Head of caudate nucleus (tissue), 42 donors: ENCODE measurements around the gene PHPT1.
"Not testable (repeated sequence)": the region's sequence is repeated elsewhere in the genome, so short reads cannot be mapped to it uniquely, and the experiment has no call there.

ENCODE experiments used
- DNase-seq, 42 donors: peaks; one replicate each; pipeline versions ENCODE4 v3.0.0 to v3.0.0-alpha.2; 2020 to 2021; ENCODE audit warnings: mixed read lengths in 7 of 42
- intact Hi-C: fragments of 100-400 bp; cut with DNase I; formaldehyde crosslinking; loops from one replicate; pipeline ENCODE4 v1.15.0; 2022

PHPT1 gene

GRCh38 chr9:136865041-136865767 is 16.0 kb downstream of the PHPT1 start:
- intact Hi-C loops: no loop called here
- DNase-seq: peak in 1 of 42 donors; percentile 21

- intact Hi-C loops: no loop called here
- DNase-seq: peak in 1 of 42 donors; percentile 22
These were observed 16.5 kb downstream of the PHPT1 start for GRCh38 chr9:136865768-136866103.

DNA sequence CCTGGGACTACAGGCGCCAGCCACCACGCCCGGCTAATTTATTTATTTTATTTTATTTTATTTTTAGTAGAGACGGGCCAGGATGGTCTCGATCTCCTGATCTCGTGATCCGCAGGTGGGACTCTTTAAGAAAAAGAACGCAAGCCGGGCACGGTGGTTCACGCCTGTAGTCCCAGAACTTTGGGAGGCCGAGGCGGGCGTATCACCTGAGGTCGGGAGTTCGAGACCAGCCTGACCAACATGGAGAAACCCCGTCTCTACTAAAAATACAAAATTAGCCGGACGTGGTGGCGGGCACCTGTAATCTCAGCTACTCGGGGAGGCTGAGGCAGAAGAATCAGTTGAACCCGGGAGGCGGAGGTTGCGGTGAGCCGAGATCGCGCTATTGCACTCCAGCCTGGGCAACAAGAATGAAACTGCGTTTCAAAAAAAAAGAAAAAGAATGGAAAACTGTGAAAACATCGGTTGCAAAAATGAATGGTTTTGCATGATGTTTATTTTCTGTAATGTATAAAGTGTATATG is 17.8 kb downstream of the PHPT1 start:
- intact Hi-C loops, DNase-seq: not testable (repeated sequence)

DNA sequence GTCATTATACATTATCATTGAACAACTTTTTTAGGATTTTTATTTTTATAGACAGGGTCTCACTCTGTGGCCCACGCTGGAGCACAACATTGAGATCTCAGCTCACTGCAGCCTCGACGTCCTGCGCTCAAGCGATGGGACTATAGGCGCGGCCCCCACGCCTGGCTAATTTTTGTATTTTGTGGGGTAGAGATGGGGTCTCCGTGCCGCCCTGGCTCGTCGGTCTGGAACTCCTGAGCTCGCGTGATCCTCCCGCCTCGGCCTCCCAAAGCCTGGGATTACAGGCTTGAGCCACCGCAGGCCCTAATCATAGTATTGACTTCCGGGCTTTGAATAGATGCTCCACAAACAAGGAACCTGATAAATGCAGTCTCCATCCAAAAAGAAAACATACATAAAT is 18.3 kb downstream of the PHPT1 start:
- no peak for DNase-seq
- intact Hi-C loops: no loop called here

GRCh38 chr9:136867917-136868316 is 18.7 kb downstream of the PHPT1 start:
- intact Hi-C loops: no loop called here
- no peak for DNase-seq

- intact Hi-C loops: no loop called here
- DNase-seq: no peak
These were observed 19.4 kb downstream of the PHPT1 start for GRCh38 chr9:136868644-136869043.

DNA sequence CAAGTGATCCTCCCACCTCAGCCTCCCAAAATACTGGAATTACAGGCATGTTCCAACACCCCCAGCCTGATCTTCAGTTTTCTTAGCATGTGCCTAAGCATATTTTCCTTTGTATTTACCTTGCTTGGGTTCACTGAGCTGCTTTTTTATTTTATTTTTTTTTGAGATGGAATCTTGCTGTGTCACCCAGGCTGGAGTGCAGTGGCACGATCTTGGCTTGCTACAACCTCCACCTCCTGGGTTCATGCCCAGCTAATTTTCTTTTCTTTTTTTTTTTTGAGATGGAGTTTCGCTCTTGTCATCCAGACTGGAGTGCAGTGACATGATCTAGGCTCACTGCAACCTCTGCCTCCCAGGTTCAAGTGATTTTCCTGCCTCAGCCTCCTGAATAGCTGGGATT is 20.4 kb downstream of the PHPT1 start:
- DNase-seq, intact Hi-C loops: not testable (repeated sequence)

DNA sequence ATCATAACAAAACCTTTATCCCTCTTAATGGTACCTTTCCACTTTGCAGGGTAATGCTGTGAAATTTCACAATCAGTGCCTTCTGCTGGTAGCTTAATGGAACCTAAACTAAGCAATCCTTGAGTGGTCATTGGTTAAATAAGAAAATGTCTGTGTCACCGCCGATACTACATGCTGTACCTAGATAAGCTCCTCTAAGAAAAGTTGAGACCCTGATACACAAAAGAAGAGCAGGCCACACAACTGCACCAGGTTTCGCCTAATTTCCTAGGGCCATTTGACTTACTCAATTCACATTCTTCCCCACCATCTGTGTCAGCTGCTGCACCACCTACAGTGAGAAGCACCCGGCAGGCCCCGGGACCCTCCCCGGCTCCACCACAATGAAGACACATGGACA is 25.9 kb downstream of the PHPT1 start:
- intact Hi-C loops: no loop called here

GRCh38 chr9:136876476-136876875 is 27.3 kb downstream of the PHPT1 start:
- DNase-seq: no peak
- intact Hi-C loops: no loop called here

More for the DNA sequence above, 25.9 kb downstream of the PHPT1 start:
- DNase-seq: no peak

GRCh38 chr9:136880651-136881050 is 31.4 kb downstream of the PHPT1 start:
- intact Hi-C loops: loop anchor here (10.0 kb wide), 1 partner anchor 64 kb away; the partner anchor contains the start of genes C8G and FBXW5
- DNase-seq: no peak

- DNase-seq: peak in 6 of 42 donors; percentile 11 to 35 (median 24)
- intact Hi-C loops: loop anchor here (10.0 kb wide), 1 partner anchor 63 kb away; the partner anchor contains the start of genes C8G and FBXW5
These were observed 32.5 kb downstream of the PHPT1 start for GRCh38 chr9:136881691-136882108.

GRCh38 chr9:136882109-136882946 is 33.1 kb downstream of the PHPT1 start:
- DNase-seq: peak in 2 of 42 donors; percentile 26 to 34

GRCh38 chr9:136882947-136883283 is 33.7 kb downstream of the PHPT1 start:
- not testable (repeated sequence) for DNase-seq
- intact Hi-C loops: loop anchor here (10.0 kb wide), 1 partner anchor 62 kb away; the partner anchor contains the start of genes C8G and FBXW5

More at GRCh38 chr9:136882109-136882946, 33.1 kb downstream of the PHPT1 start:
- intact Hi-C loops: loop anchor here (10.0 kb wide), 1 partner anchor 62 kb away; the partner anchor contains the start of genes C8G and FBXW5

GRCh38 chr9:136883670-136884069 is 34.5 kb downstream of the PHPT1 start:
- intact Hi-C loops: loop anchor here (10.0 kb wide), 1 partner anchor 61 kb away; the partner anchor contains the start of genes C8G and FBXW5
- DNase-seq: not testable (repeated sequence)

DNA sequence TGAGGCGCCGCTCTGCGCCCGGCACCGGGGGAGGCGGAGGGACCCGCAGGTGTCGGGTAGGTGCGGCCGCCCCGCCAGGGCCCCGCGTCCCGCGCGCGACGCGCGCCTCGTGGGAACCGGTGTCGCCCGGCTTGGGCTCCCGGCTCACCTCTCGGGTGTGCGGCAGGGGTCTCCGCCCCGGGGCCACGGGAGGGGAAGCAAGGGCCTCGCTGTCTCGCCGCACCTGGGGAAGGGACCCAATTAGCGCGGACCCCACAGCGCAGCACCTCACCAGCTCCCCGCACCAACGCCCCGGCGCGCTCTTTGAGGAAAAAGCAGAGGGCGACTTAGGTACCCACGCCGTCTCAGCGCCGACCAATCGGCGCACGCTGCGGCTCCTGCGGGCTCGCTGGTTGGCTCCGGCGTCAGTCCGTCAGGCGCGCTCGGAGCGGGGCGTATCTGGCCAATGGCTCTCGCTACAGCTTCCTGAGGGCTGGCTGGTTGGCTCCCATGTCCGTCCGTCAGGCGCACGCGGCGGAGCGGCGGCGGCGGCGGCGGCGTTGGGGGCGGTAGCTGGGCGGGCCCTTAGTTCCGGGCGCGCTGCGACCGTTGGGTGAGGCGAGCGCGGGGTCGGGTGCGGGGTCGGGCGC is 36.9 kb downstream of the PHPT1 start, which contains the start of gene TRAF2:
Gene TRAF2 (plus strand): TSS at position 567 of the 629 bp plus-strand sequence. CDS start 12,225 bp downstream, outside the sequence.
- DNase-seq: peak; percentile 95 to 100 (median 99)
- intact Hi-C loops: loop anchor here (10.0 kb wide), 1 partner anchor 59 kb away; the partner anchor contains the start of genes C8G and FBXW5

GRCh38 chr9:136886610-136887597 is 37.7 kb downstream of the PHPT1 start:
- DNase-seq: peak in 3 of 42 donors; percentile 18 to 35 (median 23)
- intact Hi-C loops: loop anchor here (10.0 kb wide), 1 partner anchor 58 kb away; the partner anchor contains the start of genes C8G and FBXW5

GRCh38 chr9:136888454-136888853 is 39.2 kb downstream of the PHPT1 start:
- intact Hi-C loops: loop anchor here (10.0 kb wide), 1 partner anchor 56 kb away; the partner anchor contains the start of genes C8G and FBXW5
- DNase-seq: no peak
